ENCODE measurements around the gene PRKCSH. TPM values are rescaled to one million over a fixed set of nuclear protein-coding genes. Genes with fewer than 3 reads are reported as not detected.

Gene PRKCSH
- total RNA-seq, 1 donor: 85.5 TPM

GRCh38 chr19:11410682-11411081, 24.8 kb upstream of the PRKCSH start:
- DNase-seq (ENCODE audit: low read depth): no peak
- no peak overlapping the region for H3K4me3 ChIP-seq (ENCODE audit: low read depth, low read length)
- TF ChIP-seq CTCF (IDR thresholded peaks at IDR 0.05; ENCODE audit: insufficient read depth, low read depth, low read length): no peak

- H3K4me3 ChIP-seq (ENCODE audit: low read depth, low read length): no peak overlapping the region
- TF ChIP-seq CTCF (IDR thresholded peaks at IDR 0.05; ENCODE audit: insufficient read depth, low read depth, low read length): no peak
These were observed 20.9 kb upstream of the PRKCSH start for GRCh38 chr19:11414544-11414943.

DNA sequence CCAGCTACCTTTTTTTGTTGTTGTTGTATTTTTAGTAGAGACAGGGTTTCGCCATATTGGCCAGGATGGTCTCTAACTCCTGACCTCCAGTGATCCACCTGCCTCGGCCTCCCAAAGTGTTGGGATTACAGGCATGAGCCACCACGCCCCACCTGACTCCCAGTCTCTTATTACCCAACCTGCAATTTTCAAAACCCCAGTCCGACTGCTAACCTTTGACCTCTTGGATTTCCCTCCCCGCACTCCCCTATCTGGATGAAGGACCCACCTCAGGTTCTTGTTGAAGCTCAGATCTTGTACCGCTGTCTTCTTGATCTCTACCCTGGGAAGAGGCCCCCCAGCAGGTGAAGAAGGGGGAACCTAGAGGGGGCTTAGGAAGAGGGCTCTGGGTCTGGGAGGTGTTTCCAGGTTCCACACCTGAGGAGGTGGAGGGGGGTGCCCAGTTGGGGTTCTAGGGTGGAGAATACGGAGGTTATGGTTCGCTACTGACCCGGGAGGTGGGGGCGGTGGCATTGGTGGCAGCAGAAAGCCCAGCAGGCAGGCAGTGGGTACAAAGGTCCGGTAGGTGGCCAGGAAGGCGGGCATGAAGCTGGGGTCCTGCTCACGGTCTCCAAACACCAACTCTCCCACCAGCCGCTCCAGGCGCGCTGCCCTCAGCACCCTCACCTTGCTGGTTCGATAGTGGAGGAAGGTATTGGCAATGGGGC, 18.9 kb upstream of the PRKCSH start:
- TF ChIP-seq CTCF (IDR thresholded peaks at IDR 0.05; ENCODE audit: insufficient read depth, low read depth, low read length): no peak
- no peak overlapping the region for H3K4me3 ChIP-seq (ENCODE audit: low read depth, low read length)
- no peak for DNase-seq (ENCODE audit: low read depth)

More at GRCh38 chr19:11414544-11414943, 20.9 kb upstream of the PRKCSH start:
- no peak for DNase-seq (ENCODE audit: low read depth)

DNA sequence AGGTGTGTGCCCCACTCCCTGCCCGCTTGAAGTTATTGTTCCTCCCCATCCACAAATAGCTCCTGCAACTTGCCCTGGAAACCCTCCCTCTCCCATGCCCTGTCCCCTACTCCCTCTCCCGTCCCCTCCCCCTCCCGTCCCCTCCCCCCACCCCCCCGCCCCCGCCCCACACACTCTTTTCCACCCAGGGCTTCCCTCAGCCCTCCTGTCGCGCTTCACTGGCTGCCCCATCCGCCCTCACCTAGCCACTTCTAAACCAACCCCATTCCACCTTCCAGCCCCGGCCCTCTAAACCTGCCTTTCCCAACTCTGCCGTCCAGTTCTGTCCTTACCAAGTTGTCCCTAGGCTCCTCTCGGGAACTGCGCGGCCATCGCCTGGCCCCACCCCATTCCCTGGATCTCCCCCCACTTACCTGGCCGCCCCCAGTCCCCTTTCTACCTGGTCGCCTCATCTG, 17.3 kb upstream of the PRKCSH start:
- no peak for DNase-seq (ENCODE audit: low read depth)
- peak overlapping the region; percentile 62 for H3K4me3 ChIP-seq (ENCODE audit: low read depth, low read length)
- no peak for TF ChIP-seq CTCF (IDR thresholded peaks at IDR 0.05; ENCODE audit: insufficient read depth, low read depth, low read length)

GRCh38 chr19:11418549-11419506, 16.6 kb upstream of the PRKCSH start, which contains the start of gene RGL3:
RGL3 (minus strand) TSS chr19:11419314; CDS start chr19:11419278, 36 bp downstream.
- no peak for DNase-seq (ENCODE audit: low read depth)
- peak within 1 kb of the TSS; percentile 62 for H3K4me3 ChIP-seq (ENCODE audit: low read depth, low read length)
- TF ChIP-seq CTCF (IDR thresholded peaks at IDR 0.05; ENCODE audit: insufficient read depth, low read depth, low read length): no peak

GRCh38 chr19:11420429-11421370, 14.7 kb upstream of the PRKCSH start:
- H3K4me3 ChIP-seq (ENCODE audit: low read depth, low read length): peak overlapping the region; percentile 54
- no peak for TF ChIP-seq CTCF (IDR thresholded peaks at IDR 0.05; ENCODE audit: insufficient read depth, low read depth, low read length)
- peak; percentile 85 for DNase-seq (ENCODE audit: low read depth)
